Measurements from ENCODE around the gene ESPNL. TPM values are rescaled to one million over a fixed set of nuclear protein-coding genes. Genes with fewer than 3 reads are reported as not detected.

The ESPNL gene
- total and polyA plus RNA-seq, 2 of the 4 experiments (the other 2 are of a cell fraction): 2.0 TPM

DNA sequence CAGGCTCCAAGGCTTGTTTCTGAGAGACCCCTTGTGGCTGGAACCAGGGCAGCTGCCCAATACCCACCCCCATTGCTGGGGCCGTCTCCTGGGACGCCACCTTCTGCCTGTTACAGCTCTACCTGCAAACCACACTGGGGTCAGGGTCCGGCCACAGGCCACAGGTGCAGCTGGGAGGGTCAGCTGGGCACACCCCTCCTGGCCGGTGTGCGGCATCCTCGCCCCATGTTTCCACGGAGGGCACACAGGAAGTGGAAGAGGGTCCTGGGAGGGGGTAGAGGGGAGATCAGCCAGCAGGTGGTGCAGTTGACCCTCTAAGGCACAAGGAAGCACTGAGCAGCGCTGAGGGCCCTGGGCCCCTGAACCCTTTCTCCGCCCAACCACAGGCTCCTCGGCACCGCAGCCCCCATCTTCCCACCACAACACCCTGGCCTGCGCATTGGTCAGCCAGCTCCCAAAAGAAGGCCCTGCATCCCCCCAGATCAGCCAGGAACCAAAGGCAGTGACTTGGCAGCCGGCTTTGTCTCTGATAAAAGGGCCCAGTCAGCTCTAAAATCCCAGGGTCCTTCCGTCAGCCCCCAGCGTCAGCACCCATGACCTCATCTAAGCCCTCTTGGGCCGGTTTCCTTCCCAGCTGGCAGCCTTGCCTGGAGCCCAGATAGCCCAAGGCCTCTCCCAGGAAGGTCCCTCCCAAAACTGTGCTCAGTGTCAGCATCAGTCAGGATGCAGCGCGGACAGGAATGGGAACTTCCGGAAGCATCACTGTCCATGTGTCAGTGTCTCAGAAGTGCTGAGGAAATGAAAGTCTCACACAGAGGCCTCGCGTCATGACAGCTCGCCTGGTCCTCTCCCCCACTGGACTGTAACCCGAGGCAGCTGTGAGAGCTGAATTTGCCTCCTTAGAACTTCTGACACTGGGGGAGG lies 60.3 kb downstream of the ESPNL start:
- in situ Hi-C loops (cut with MboI; ENCODE audit: low sequenced_read_pairs): no loop called here
- Histone ChIP-seq H4K91ac (ENCODE audit: insufficient read depth, low read depth, low read length) (peak overlapping the region; percentile 77), H3K27ac (ENCODE audit: insufficient read depth, low read length) (no peak overlapping the region), H4K5ac (ENCODE audit: low read depth, low read length) (no peak overlapping the region; the same call in 1 of the 2 replicates), H4K20me1 (ENCODE audit: insufficient read depth, low read length) (no peaks in the 10 kb centered on the region), H3K36me3 (ENCODE audit: control insufficient read depth, insufficient read depth, low read length) (no peaks in the 10 kb centered on the region), H2AK9ac (replicated peaks; ENCODE audit: low read depth, low read length, poor library complexity) (peak overlapping the region; percentile 58), H3K14ac (replicated peaks; ENCODE audit: low read depth, low read length) (0 out of 2 replicates have a peak overlapping the region, but pooled peaks have one; percentile 20), H3K79me1 (ENCODE audit: low read depth in 1 of 2, low read length in 2 of 2) (no peaks in the 10 kb centered on the region; a peak in 1 of 4 replicates), H2AK5ac (ENCODE audit: low read depth, low read length) (peak overlapping the region; percentile 88; the same call in 1 of the 2 replicates), H3K27me3 (ENCODE audit: control insufficient read depth, insufficient read depth, low read length) (peaks cover 2% of the 10 kb centered on the region; the same call in 1 of the 2 replicates), H3K4me2 (ENCODE audit: low read depth, low read length) (no peak overlapping the region), H3K9ac (ENCODE audit: low read depth, low read length) (no peak overlapping the region), H3K9me3 (ENCODE audit: control insufficient read depth, insufficient read depth, low read length) (no peaks in the 10 kb centered on the region), H2BK120ac (ENCODE audit: low read depth, low read length) (peak overlapping the region; percentile 82), H2BK20ac (ENCODE audit: low read depth, low read length) (peak overlapping the region; percentile 55; the same call in 1 of the 2 replicates), H3K18ac (ENCODE audit: low read depth, low read length) (no peak overlapping the region), H3K4me3 (ENCODE audit: insufficient read depth, low read depth, low read length) (no peak overlapping the region), H2BK5ac (ENCODE audit: low read depth, low read length, poor library complexity, severe bottlenecking) (no peak overlapping the region), H3K4me1 (ENCODE audit: control insufficient read depth, insufficient read depth, low read length) (peaks cover 16% of the 10 kb centered on the region), H2BK15ac (ENCODE audit: low read depth, low read length) (peak overlapping the region; percentile 69; the same call in 1 of the 3 replicates), H3K9me1 (ENCODE audit: insufficient read depth, low read length) (no peaks in the 10 kb centered on the region; the same call in 1 of the 2 replicates), H3K4ac (ENCODE audit: low read depth, low read length) (peak overlapping the region; percentile 60), H3K23ac (ENCODE audit: low read depth, low read length) (peak overlapping the region; percentile 48; the same call in 1 of the 2 replicates), H4K8ac (ENCODE audit: low read depth in 2 of 2, low read length in 2 of 2) (peak overlapping the region in 1 of 2 experiments; percentile 52; a peak in 1 of 4 replicates), H3K56ac (ENCODE audit: extremely low read depth, insufficient read depth, low read length) (no peak overlapping the region), H2AFZ (replicated peaks; ENCODE audit: low read length, poor library complexity) (peak overlapping the region; percentile 70)
- ATAC-seq (ENCODE audit: low read depth) (no peak), DNase-seq (peak; percentile 59)
- CTCF ChIA-PET: interaction anchor here (0.9 kb wide), 1 partner anchor 9 kb away, joined by 3 read pairs; no protein-coding TSS in a partner anchor
- dilution Hi-C loops (cut with HindIII; ENCODE audit: low sequenced_read_pairs, unreplicated experiment): no loop called here
- BruUV-seq (replicated peaks): no TSS peak
- WGBS, 2 experiments (ENCODE audit: extremely low coverage in 2 of 2, insufficient read length in 1 of 2): 94% methylated on average over 6 of the region's 23 CpGs; no CpG with 5 or more reads in 1 of the 2 experiments
- intact Hi-C loops (cut with micrococcal nuclease): loop anchor here (1.0 kb wide), 1 partner anchor 103 kb away; no protein-coding TSS in a partner anchor
- peak; percentile 20 for TF ChIP-seq RAD21 (IDR thresholded peaks at IDR 0.05; ENCODE audit: low read length)
- TF ChIP-seq, protein P1, sequence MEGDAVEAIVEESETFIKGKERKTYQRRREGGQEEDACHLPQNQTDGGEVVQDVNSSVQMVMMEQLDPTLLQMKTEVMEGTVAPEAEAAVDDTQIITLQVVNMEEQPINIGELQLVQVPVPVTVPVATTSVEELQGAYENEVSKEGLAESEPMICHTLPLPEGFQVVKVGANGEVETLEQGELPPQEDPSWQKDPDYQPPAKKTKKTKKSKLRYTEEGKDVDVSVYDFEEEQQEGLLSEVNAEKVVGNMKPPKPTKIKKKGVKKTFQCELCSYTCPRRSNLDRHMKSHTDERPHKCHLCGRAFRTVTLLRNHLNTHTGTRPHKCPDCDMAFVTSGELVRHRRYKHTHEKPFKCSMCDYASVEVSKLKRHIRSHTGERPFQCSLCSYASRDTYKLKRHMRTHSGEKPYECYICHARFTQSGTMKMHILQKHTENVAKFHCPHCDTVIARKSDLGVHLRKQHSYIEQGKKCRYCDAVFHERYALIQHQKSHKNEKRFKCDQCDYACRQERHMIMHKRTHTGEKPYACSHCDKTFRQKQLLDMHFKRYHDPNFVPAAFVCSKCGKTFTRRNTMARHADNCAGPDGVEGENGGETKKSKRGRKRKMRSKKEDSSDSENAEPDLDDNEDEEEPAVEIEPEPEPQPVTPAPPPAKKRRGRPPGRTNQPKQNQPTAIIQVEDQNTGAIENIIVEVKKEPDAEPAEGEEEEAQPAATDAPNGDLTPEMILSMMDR (conservative IDR thresholded peaks at IDR 0.05; ENCODE audit: low read depth, low read length): peak; percentile 22; the same call in 1 of the 2 replicates
- 0 out of 2 replicates have a peak, but pooled peaks have one; percentile 1 for TF ChIP-seq MAFK (IDR thresholded peaks at IDR 0.05; ENCODE audit: low read depth, low read length)
- TF ChIP-seq, protein P2, sequence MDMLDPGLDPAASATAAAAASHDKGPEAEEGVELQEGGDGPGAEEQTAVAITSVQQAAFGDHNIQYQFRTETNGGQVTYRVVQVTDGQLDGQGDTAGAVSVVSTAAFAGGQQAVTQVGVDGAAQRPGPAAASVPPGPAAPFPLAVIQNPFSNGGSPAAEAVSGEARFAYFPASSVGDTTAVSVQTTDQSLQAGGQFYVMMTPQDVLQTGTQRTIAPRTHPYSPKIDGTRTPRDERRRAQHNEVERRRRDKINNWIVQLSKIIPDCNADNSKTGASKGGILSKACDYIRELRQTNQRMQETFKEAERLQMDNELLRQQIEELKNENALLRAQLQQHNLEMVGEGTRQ (IDR thresholded peaks at IDR 0.05; ENCODE audit: low read depth, low read length): no peak
- POLR2A ChIA-PET (ENCODE audit: unreplicated experiment): no interaction called here

All from IMR-90 (cell line).